Thyroid gland (tissue), 4 donors: Measurements from ENCODE around the gene ELMO1. TPM values are rescaled to one million over a fixed set of nuclear protein-coding genes. Genes with fewer than 3 reads are reported as not detected.

ENCODE experiments used
- DNase-seq, 2 donors: peaks; one replicate each; pipeline ENCODE4 v3.0.0-alpha.2; 2019
- H3K27ac ChIP-seq, 3 donors: fragments of 200-600 bp; sonication (generic); 1 replicate in 2 of 3; 2 replicates in 1 of 3; pipeline ENCODE4 v1.5.1; 2016 to 2019; ENCODE audit warnings: mild to moderate bottlenecking in 1 of 3, moderate library complexity in 1 of 3
- H3K27me3 ChIP-seq: fragments of 200-600 bp; sonication (generic); one replicate; pipeline ENCODE4 v1.5.1; 2019
- H3K36me3 ChIP-seq, 2 donors: fragments of 200-600 bp; sonication (generic); one replicate each; pipeline ENCODE4 v1.5.1; 2016 to 2019
- H3K4me1 ChIP-seq, 2 donors: fragments of 200-600 bp; sonication (generic); one replicate each; pipeline ENCODE4 v1.5.1; 2017 to 2019
- H3K4me3 ChIP-seq, 3 donors: fragments of 200-600 bp; sonication (generic); replicated peaks in 1 of 3; 1 replicate in 2 of 3; 2 replicates in 1 of 3; pipeline ENCODE4 v1.5.1; 2016; ENCODE audit warnings: mild to moderate bottlenecking in 1 of 3
- H3K9me3 ChIP-seq: fragments of 200-600 bp; sonication (generic); one replicate; pipeline ENCODE4 v1.5.1; 2017
- CTCF ChIP-seq, 6 experiments: fragments of 200-600 bp in 3 of 6; fragments of 450-650 bp in 3 of 6; sonication (generic) in 3 of 6; IDR thresholded peaks; one replicate each; pipeline ENCODE4 v1.5.1; 2016 to 2019; ENCODE audit warnings: antibody characterized with exemption in 6 of 6, mild to moderate bottlenecking in 2 of 6, inconsistent platforms in 1 of 6, moderate library complexity in 1 of 6
- POLR2A ChIP-seq, 2 donors: fragments of 450-650 bp; IDR thresholded peaks; one replicate each; pipeline ENCODE4 v1.6.1; 2017; ENCODE audit warnings: antibody characterized with exemption in 2 of 2, mild to moderate bottlenecking in 2 of 2, moderate library complexity in 1 of 2
- WGBS, 2 donors: methylation state at CpG; one replicate each; pipeline ENCODE4 v1.1.5; 2017; 5-methylcytosine and 5-hydroxymethylcytosine counted together
- intact Hi-C: fragments of 100-400 bp; cut with DNase I; formaldehyde crosslinking; loops from one replicate; pipeline ENCODE4 v1.15.1; 2023
- total RNA-seq, 4 donors: library from RNA; depleted of rRNA; stranded (reverse); fragments of >200 nt; gene quantifications; one replicate each; pipeline ENCODE4 v1.2.3, GENCODE V29; 2016

ELMO1 gene
- total RNA-seq, 4 donors from 2014 or later: 168 to 423 (median 312) TPM

- intact Hi-C loops: no loop called here
- Histone ChIP-seq H3K27ac (peak overlapping the region in 1 of 3 donors; percentile 25), H3K36me3 (no peaks in the 10 kb centered on the region), H3K4me3 (no peak overlapping the region), H3K27me3 (no peaks in the 10 kb centered on the region), H3K4me1 (peaks cover 9 to 10% of the 10 kb centered on the region in 2 donors), H3K9me3 (no peaks in the 10 kb centered on the region)
- WGBS, 2 donors: 68 to 84% methylated on average over 1 of the region's 1 CpG
- no peak for TF ChIP-seq CTCF (IDR thresholded peaks at IDR 0.05)
- no peak for TF ChIP-seq POLR2A (IDR thresholded peaks at IDR 0.05)
- no peak for DNase-seq
Observed at GRCh38 chr7:37249240-37249639, 199.4 kb downstream of the ELMO1 start.

GRCh38 chr7:37248396-37248861 is 200.2 kb downstream of the ELMO1 start:
- TF ChIP-seq POLR2A (IDR thresholded peaks at IDR 0.05) (no peak), CTCF (IDR thresholded peaks at IDR 0.05) (no peak)

GRCh38 chr7:37247861-37248260 is 200.8 kb downstream of the ELMO1 start:
- no peaks in the 10 kb centered on the region for H3K36me3 ChIP-seq
- H3K4me1 ChIP-seq: peaks cover 9 to 10% of the 10 kb centered on the region in 2 donors
- no peak overlapping the region for H3K27ac ChIP-seq
- H3K9me3 ChIP-seq: no peaks in the 10 kb centered on the region
- H3K27me3 ChIP-seq: no peaks in the 10 kb centered on the region
- TF ChIP-seq CTCF (IDR thresholded peaks at IDR 0.05) (no peak), POLR2A (IDR thresholded peaks at IDR 0.05) (no peak)
- intact Hi-C loops: no loop called here
- H3K4me3 ChIP-seq: no peak overlapping the region
- no peak for DNase-seq
- 65% methylated on average over 2 of the region's 2 CpGs for WGBS, 2 donors

More at GRCh38 chr7:37248396-37248861, 200.2 kb downstream of the ELMO1 start:
- H3K9me3 ChIP-seq: no peaks in the 10 kb centered on the region
- 69 to 79% methylated on average over 3 of the region's 3 CpGs for WGBS, 2 donors
- intact Hi-C loops: no loop called here
- H3K27ac ChIP-seq: no peak overlapping the region
- no peak overlapping the region for H3K4me3 ChIP-seq
- no peak for DNase-seq
- no peaks in the 10 kb centered on the region for H3K36me3 ChIP-seq
- H3K4me1 ChIP-seq: peaks cover 9 to 10% of the 10 kb centered on the region in 2 donors
- no peaks in the 10 kb centered on the region for H3K27me3 ChIP-seq

GRCh38 chr7:37245590-37245989 is 203.1 kb downstream of the ELMO1 start:
- TF ChIP-seq CTCF (IDR thresholded peaks at IDR 0.05) (no peak), POLR2A (IDR thresholded peaks at IDR 0.05) (no peak)
- H3K4me1 ChIP-seq: peaks cover 9 to 10% of the 10 kb centered on the region in 2 donors
- no peak for DNase-seq
- H3K9me3 ChIP-seq: no peaks in the 10 kb centered on the region
- H3K4me3 ChIP-seq: no peak overlapping the region
- intact Hi-C loops: no loop called here
- H3K27ac ChIP-seq: no peak overlapping the region
- no peaks in the 10 kb centered on the region for H3K27me3 ChIP-seq
- whole genome bisulfite sequencing, 2 donors: 89 to 91% methylated on average over 5 of the region's 5 CpGs
- H3K36me3 ChIP-seq: no peaks in the 10 kb centered on the region

- no peak overlapping the region for H3K27ac ChIP-seq
- no peak overlapping the region for H3K4me3 ChIP-seq
- H3K36me3 ChIP-seq: peaks cover 0 to 4% of the 10 kb centered on the region in 2 donors
- intact Hi-C loops: no loop called here
- WGBS, 2 donors: 91 to 96% methylated on average over 1 of the region's 1 CpG
- TF ChIP-seq POLR2A (IDR thresholded peaks at IDR 0.05) (no peak), CTCF (IDR thresholded peaks at IDR 0.05) (no peak)
- peaks cover 5 to 18% of the 10 kb centered on the region in 2 donors for H3K4me1 ChIP-seq
- DNase-seq: no peak
- H3K9me3 ChIP-seq: no peaks in the 10 kb centered on the region
- H3K27me3 ChIP-seq: no peaks in the 10 kb centered on the region
Observed at GRCh38 chr7:37236906-37237305, 211.8 kb downstream of the ELMO1 start.
